H54 (cell line): Measurements from ENCODE around the gene MZT2B.
"Not testable (repeated sequence)": the region's sequence is repeated elsewhere in the genome, so short reads cannot be mapped to it uniquely, and the experiment has no call there.

Experiments
- DNase-seq: peaks from one replicate; pipeline ENCODE4 v3.0.0; 2011; ENCODE audit warnings: low spot score, mixed read lengths; ENCODE audit not compliant: insufficient read length
- FAIRE-seq: peaks from 3 replicates; lab custom pipeline; 2011; peaks lifted over from hg19 to GRCh38; lab: Jason Lieb, UNC
- POLR2A ChIP-seq: IDR thresholded peaks from 2 replicates; pipeline ENCODE4 v1.6.1; 2011; ENCODE audit warnings: low read depth, mild to moderate bottlenecking, low read length

MZT2B gene

GRCh38 chr2:130183512-130184373 is 1.7 kb downstream of the MZT2B start:
- no peak for TF ChIP-seq POLR2A
- no peak for DNase-seq
- FAIRE-seq = no peak

- no peak for FAIRE-seq
- no peak for DNase-seq
- no peak for TF ChIP-seq POLR2A
Measured at GRCh38 chr2:130185436-130185835, 3.4 kb downstream of the MZT2B start.

- no peak for DNase-seq
- TF ChIP-seq POLR2A = no peak
- no peak for FAIRE-seq
Measured at GRCh38 chr2:130185896-130186295, 3.8 kb downstream of the MZT2B start.

GRCh38 chr2:130186391-130186790 is 4.3 kb downstream of the MZT2B start:
- no peak for TF ChIP-seq POLR2A
- FAIRE-seq = no peak
- no peak for DNase-seq

GRCh38 chr2:130187268-130187667 is 5.2 kb downstream of the MZT2B start:
- FAIRE-seq (no peak), DNase-seq (no peak)
- no peak for TF ChIP-seq POLR2A

GRCh38 chr2:130187859-130188792 is 6.1 kb downstream of the MZT2B start:
- FAIRE-seq, DNase-seq: not testable (repeated sequence)

- not testable (repeated sequence) for DNase-seq, FAIRE-seq
Measured at GRCh38 chr2:130188958-130189357, 6.9 kb downstream of the MZT2B start.

GRCh38 chr2:130190237-130190636 is 8.2 kb downstream of the MZT2B start:
- DNase-seq (no peak), FAIRE-seq (no peak)
- TF ChIP-seq POLR2A = no peak

- not testable (repeated sequence) for FAIRE-seq
Measured at GRCh38 chr2:130191319-130191718, 9.3 kb downstream of the MZT2B start.

GRCh38 chr2:130192451-130192850 is 10.4 kb downstream of the MZT2B start:
- DNase-seq, FAIRE-seq: not testable (repeated sequence)

More at GRCh38 chr2:130191319-130191718, 9.3 kb downstream of the MZT2B start:
- DNase-seq = not testable (repeated sequence)

- DNase-seq, FAIRE-seq: not testable (repeated sequence)
Measured at GRCh38 chr2:130193824-130194223, 11.8 kb downstream of the MZT2B start.

- FAIRE-seq = not testable (repeated sequence)
Measured at GRCh38 chr2:130195089-130195635, 13.1 kb downstream of the MZT2B start.

GRCh38 chr2:130196052-130196451 is 14.0 kb downstream of the MZT2B start:
- not testable (repeated sequence) for FAIRE-seq, DNase-seq

More at GRCh38 chr2:130195089-130195635, 13.1 kb downstream of the MZT2B start:
- DNase-seq = not testable (repeated sequence)

GRCh38 chr2:130198343-130198742 is 16.3 kb downstream of the MZT2B start, which contains the start of gene TUBA3E:
TUBA3E (minus strand) TSS chr2:130198439; CDS start chr2:130198360, 79 bp downstream.
- DNase-seq = no peak
- TF ChIP-seq POLR2A = no peak
- FAIRE-seq = no peak

GRCh38 chr2:130202518-130202917 is 20.5 kb downstream of the MZT2B start:
- FAIRE-seq, DNase-seq: not testable (repeated sequence)

- FAIRE-seq = not testable (repeated sequence)
Measured at GRCh38 chr2:130203150-130203549, 21.1 kb downstream of the MZT2B start.

GRCh38 chr2:130207051-130207450 is 25.0 kb downstream of the MZT2B start:
- not testable (repeated sequence) for DNase-seq, FAIRE-seq

More at GRCh38 chr2:130203150-130203549, 21.1 kb downstream of the MZT2B start:
- not testable (repeated sequence) for DNase-seq

GRCh38 chr2:130219147-130219546 is 37.1 kb downstream of the MZT2B start:
- not testable (repeated sequence) for FAIRE-seq, DNase-seq

GRCh38 chr2:130220505-130220904 is 38.4 kb downstream of the MZT2B start:
- FAIRE-seq, DNase-seq: not testable (repeated sequence)
